NCI-H2107 treated with DMSO at 0.1 percent for 48 hours (cell line): ENCODE results near the gene MFGE8.

ENCODE experiments used
- DNase-seq: peaks from one replicate; lab custom pipeline; 2025; ENCODE audit not compliant: unreplicated experiment; lab: John Stamatoyannopoulos, UW

Gene MFGE8

DNA sequence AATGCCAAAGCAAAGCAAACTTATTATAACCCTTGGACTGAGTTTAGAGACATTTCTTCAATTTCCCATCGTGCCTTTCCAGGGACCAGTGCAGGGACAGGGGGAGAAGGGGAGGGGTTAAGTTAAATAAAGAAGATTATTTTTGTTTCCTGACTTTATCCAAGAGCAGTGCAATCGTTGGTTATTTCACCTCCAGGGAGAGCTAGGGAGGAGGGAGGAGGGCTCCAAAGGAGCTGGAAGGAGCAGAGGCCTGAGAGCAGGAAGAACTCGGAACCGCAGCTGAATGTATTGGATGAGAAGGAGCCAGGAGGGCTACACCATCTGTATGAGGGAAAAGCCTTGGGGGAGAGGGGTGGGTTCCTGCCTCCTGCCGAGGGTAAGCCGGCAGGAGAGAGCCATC is 38.5 kb downstream of the MFGE8 start:
- DNase-seq, result no peak

DNA sequence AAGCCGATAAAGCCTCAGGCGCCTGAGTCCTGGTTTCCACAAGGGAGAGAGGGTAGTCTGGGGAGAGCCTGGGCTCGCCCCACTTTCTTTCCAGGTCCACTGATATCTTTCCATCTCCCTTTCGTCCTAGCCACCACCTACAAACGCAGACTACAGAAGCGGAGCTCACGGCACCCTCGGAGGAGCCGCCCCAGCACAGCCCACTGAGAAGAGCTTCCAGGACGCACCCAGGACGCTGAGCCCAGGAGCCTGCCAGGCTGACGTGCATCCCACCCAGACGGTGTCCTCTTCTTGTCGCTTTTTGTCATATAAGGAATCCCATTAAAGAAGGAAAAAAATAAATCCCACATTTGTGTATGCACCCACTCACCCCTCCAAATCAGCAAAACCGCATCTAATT is 38.9 kb downstream of the MFGE8 start:
- DNase-seq, result no peak

DNA sequence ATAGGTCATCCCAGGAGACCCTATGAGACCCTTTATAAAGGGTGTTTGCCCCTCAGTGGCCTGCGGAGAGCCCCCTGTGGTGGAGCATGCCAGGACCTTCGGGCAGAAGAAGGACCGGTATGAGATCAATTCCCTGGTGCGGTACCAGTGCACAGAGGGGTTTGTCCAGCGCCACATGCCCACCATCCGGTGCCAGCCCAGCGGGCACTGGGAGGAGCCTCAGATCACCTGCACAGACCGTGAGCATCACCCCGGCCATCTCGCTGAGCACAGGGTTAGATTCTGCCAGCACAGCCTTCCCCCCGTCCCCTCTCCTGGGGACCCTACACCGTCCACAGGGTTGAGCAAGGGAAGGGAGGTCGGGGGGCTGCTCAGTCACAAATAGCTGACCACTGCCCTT is 39.4 kb downstream of the MFGE8 start:
- DNase-seq, result no peak

DNA sequence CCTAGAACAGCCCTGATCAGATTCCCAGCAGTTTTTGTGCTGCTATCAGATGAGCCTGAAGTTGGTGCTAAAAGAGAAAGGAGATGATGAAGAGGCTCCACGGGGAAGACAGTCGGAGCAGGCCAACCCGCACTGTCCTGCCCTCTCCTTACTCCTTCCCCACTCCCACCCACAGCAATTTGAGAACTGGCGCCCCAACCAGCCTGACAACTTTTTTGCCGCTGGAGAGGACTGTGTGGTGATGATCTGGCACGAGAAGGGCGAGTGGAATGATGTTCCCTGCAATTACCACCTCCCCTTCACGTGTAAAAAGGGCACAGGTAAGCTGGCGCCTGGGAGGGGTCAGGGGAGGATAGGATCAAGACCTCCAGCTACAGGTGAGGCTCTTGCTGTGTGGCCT is 40.5 kb downstream of the MFGE8 start:
- DNase-seq, result no peak

DNA sequence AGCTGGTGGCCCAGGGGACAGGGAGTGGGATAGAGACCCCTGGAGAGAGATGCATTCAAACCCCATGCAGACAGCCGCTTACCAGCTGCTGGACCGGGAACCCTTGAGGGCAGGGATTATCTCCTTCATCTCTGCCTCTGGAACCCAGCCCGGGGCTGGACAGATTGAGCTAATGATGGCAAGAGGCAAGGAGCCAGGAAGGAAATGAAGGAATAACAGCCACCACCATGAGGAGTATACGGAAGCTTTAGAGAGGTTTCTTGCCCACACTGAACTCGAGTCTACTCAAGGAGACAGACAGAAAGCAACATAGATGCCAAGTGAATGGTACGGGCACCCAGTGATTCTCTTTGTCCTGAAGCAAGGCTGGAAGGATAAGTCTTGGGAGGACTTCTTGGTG is 41.1 kb downstream of the MFGE8 start:
- DNase-seq, result no peak

DNA sequence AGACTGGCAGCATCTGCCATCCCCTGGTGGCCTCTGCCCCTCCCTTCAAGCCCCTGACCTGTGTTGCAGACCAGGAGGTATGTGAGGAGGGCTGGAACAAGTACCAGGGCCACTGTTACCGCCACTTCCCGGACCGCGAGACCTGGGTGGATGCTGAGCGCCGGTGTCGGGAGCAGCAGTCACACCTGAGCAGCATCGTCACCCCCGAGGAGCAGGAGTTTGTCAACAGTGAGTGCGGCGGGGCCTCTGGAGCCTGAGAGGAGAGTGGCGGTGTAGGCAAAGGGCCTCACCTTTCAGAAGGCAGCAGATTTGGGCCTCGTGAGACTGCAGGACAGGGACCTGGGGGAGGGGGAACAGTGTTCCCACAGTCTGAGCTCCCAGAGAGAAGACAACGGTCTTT is 41.9 kb downstream of the MFGE8 start:
- no peak for DNase-seq

DNA sequence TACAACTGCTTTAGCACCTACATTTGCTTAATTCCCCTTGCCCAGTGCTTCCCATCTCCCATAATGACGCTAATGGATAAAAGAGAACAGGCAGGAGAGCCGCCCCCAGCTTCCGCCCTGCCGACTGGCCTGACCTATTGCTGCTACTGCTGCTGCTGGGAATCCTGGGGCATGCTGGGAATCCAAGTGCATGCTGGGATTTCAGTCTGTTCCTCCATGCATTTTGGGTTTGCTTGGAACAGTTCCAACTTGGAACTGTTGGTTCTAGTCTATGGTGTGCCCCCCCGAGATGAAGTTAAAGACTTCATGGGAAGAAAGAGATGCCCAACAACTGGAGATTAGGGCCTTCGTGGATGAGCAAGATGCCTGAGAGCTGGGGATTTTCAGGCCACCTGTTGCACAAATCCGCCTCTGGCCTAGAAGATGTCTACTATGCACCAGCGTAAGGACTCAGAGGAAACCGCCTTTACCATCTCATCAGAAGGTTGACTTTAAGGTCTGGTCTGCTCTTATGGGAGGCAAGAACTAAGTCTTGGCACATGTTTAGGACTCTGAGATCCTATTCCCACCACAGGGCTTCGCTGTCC is 46.8 kb downstream of the MFGE8 start:
- DNase-seq, result no peak

DNA sequence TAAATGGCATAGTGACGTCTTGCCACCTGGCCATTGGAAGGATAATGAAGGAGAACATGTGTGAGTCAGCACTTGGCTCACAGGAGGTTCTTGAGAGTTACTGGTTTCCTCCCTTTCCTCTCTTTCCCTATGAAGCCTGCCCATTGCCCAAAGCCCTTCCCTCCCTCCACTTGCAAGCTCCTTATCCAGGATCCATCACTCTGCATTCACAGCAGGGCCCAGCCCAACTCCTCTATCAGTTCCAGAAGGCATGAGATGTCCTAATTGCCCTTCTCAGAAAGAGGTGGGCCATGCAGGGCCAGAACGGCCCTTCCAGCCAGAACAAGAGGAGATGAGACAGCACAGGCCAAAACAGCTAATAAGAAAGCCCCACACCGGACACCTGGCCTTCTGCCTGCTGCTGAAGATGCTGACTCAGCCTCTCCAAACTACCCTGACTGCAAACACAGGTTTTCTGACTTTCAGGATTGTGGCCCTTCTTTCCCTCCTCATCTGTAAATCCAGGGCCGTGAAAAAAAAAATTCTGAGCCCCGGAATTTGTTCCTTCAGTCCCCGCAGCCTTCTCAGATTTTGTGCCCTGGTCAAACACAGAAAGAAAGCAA is 47.6 kb downstream of the MFGE8 start:
- no peak for DNase-seq

DNA sequence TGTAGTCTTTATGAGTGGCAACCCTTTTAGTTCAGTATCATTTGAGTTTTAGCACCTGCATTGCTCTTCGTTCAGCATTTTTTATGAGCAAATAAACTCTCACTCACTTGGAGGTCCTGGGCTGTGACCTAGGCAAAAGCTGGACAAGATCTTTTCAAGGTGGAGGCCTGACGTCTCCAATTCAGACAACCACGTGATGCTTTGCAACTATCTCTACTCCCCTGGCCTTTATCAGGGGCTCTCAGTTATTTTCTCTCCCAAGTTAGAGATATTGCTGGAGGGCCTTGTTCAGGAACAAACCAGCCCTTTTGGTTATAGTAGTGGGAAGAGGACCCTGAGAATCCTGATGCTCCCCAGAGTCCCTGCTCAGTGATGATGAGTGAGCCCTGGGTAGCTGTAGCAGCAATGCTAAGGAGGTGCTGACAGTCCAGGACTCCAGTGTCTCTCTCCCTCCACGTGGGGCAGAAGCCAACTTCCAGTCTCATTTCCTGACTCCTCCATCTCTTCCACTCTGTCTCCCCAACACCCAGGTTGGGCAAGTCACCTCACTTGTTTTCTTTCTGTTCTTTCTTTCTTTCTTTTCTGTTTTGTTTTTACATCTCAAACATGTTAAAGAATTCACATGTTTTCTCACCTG is 48.2 kb downstream of the MFGE8 start:
- DNase-seq, result no peak

DNA sequence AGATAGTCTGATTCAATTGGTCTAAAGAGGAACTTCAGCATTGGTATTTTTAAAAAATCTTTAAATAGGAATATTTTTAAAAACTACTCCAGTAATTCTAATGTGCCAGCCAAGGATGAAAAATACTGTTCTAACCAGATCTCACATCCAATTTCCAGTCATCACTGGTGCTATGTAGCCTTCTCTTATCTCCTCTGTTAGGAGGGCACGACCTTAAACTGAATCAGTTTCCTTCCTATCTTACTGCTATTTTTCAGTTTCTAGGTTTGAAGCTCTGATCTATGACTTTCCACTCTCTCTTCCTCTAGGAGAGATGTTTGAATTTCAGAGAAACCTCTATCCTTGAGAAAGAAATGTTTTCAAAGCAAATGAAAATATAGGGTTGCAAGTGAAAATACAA is 49.8 kb downstream of the MFGE8 start:
- no peak for DNase-seq

DNA sequence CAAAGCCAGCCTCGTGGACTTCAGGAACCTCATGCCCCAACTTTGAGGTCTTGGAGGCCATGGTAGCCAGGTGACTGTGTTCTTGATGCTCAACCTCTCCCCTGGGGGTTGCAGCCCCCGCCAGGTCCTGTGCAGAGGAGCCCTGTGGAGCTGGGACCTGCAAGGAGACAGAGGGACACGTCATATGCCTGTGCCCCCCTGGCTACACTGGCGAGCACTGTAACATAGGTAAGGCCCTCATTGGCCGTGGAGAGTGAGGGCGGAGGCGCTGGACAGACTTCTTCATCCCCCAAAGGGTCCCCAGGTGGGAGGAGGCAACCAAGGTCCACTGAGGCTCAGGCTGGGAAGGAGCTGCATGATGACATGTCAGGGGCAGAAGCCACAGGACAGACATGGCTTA is 53.0 kb downstream of the MFGE8 start:
- DNase-seq, result no peak

DNA sequence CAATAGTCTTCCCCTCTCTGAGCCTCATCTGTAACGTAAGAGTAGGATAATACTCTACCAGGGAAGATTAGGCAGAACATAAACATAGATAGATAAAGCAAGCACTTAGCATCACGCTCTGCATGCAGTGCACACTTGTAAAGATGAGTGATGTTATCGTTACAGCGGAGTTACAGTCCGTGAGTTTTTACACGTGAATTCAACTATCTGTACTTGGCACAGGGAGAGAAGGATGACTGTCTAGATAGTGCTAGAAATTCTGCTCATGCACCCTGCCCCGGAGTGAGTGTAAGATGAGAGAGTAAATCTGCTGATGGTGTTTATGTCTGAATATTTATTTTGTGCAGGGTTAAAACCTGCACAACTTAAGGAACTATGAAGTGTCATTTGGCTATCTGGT is 53.6 kb downstream of the MFGE8 start:
- DNase-seq, result no peak

DNA sequence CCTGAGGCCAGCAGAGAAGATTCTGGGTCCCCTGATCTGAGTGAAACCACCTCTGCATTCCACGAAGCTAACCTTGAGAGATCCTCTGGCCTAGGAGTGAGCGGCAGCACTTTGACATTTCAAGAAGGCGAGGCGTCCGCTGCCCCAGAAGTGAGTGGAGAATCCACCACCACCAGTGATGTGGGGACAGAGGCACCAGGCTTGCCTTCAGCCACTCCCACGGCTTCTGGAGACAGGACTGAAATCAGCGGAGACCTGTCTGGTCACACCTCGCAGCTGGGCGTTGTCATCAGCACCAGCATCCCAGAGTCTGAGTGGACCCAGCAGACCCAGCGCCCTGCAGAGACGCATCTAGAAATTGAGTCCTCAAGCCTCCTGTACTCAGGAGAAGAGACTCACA is 54.2 kb downstream of the MFGE8 start:
- no peak for DNase-seq

DNA sequence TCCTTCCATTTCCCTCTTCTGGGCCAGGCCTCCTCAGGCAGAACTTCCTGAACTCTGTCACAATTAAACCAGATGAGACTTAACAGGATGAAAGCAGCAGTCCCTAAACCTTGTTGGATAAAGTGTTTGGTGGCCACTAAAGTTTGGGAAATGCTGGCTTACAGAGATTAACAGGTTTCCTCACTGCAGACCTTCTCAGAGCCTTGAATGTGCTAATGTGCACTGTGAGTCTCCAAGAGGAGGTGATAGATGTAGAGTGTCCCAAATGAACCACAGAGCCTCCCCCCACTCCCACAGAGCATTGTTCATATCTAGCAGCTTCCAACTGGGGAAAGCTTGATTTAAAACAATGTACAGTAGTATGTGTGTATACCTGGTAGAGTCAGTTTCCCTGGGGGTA is 60.7 kb downstream of the MFGE8 start:
- DNase-seq, result no peak

DNA sequence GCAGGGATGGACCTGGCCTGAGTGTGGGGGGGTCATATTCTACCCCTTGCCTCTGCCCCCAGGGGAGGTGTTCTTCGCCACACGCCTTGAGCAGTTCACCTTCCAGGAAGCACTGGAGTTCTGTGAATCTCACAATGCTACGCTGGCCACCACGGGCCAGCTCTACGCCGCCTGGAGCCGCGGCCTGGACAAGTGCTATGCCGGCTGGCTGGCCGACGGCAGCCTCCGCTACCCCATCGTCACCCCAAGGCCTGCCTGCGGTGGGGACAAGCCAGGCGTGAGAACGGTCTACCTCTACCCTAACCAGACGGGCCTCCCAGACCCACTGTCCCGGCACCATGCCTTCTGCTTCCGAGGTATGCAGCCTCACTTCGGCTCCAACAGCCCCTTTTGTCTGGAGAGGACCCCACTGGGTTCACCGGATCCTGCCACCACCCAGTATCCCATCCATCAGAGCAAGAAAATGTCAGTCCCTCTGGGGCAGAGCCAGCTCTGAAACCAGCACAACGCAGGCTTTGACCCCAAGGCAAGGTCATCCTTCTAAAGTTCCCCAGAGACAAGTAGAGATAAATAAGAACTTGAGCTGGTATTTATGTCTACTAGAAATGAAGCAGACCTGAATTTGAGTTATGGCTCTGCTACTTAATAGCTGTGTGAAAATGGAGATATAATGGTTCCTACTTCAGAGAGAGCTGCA is 63.7 kb downstream of the MFGE8 start:
- DNase-seq, result no peak
